DND-41 (cell line): Measurements from ENCODE around the gene CCDC192.
"Not testable (repeated sequence)": the region's sequence is repeated elsewhere in the genome, so short reads cannot be mapped to it uniquely, and the experiment has no call there.

Experiments
- ATAC-seq: fragments of 200-7000 bp; cut with Tn5 transposase; 3 replicates; pipeline ENCODE4 v1.9.1; 2021; ENCODE audit warnings: low read depth; ENCODE audit not compliant: insufficient read depth
- DNase-seq: peaks from one replicate; pipeline ENCODE4 v3.0.0-alpha.2; 2020
- H2AFZ ChIP-seq: 2 replicates; pipeline ENCODE4 v1.6.0; 2012; ENCODE audit warnings: low read depth, low read length
- H3K27ac ChIP-seq: 2 replicates; pipeline ENCODE4 v1.5.1; 2012; ENCODE audit warnings: low read length, inconsistent platforms
- H3K27me3 ChIP-seq: fragments of 200-600 bp; sonication (generic); 2 replicates; pipeline ENCODE4 v1.6.0; 2012; ENCODE audit warnings: low read length, mild to moderate bottlenecking, inconsistent platforms; ENCODE audit not compliant: insufficient read depth, poor library complexity
- H3K36me3 ChIP-seq: 2 replicates; pipeline ENCODE4 v1.5.1; 2012; ENCODE audit warnings: low read length, inconsistent platforms; ENCODE audit not compliant: insufficient read depth
- H3K4me1 ChIP-seq: 2 replicates; pipeline ENCODE4 v1.5.1; 2012; ENCODE audit warnings: mild to moderate bottlenecking, low read length; ENCODE audit not compliant: insufficient read depth
- H3K4me2 ChIP-seq: 2 replicates; pipeline ENCODE4 v1.6.0; 2012; ENCODE audit warnings: mild to moderate bottlenecking, moderate library complexity, low read length, inconsistent platforms; ENCODE audit not compliant: insufficient read depth
- H3K4me3 ChIP-seq, 2 experiments: fragments of 200-600 bp in 1 of 2; shearing (Covaris generic) in 1 of 2; 2 replicates each; pipeline ENCODE4 v1.5.1; 2012 to 2016; ENCODE audit warnings: inconsistent platforms in 2 of 2, low read length in 2 of 2, mild to moderate bottlenecking in 2 of 2, low read depth in 1 of 2, moderate library complexity in 1 of 2
- H3K79me2 ChIP-seq: 2 replicates; pipeline ENCODE4 v1.6.0; 2012; ENCODE audit warnings: low read length, inconsistent platforms; ENCODE audit not compliant: insufficient read depth
- H3K9ac ChIP-seq: 2 replicates; pipeline ENCODE4 v1.6.0; 2012; ENCODE audit warnings: low read depth, mild to moderate bottlenecking, inconsistent platforms, low read length, moderate library complexity
- H3K9me3 ChIP-seq: 2 replicates; pipeline ENCODE4 v1.5.1; 2012; ENCODE audit warnings: low read length, moderate library complexity, mild to moderate bottlenecking, inconsistent platforms; ENCODE audit not compliant: insufficient read depth, severe bottlenecking
- H4K20me1 ChIP-seq: 2 replicates; pipeline ENCODE4 v1.6.0; 2012; ENCODE audit warnings: low read length; ENCODE audit not compliant: insufficient read depth
- CTCF ChIP-seq: IDR thresholded peaks from 2 replicates; pipeline ENCODE4 v1.5.1; 2012; ENCODE audit warnings: borderline replicate concordance, low read length, moderate library complexity, mild to moderate bottlenecking; ENCODE audit not compliant: poor library complexity, severe bottlenecking; ENCODE audit errors: extremely low read depth
- EZH2 ChIP-seq: IDR thresholded peaks from 3 replicates; pipeline ENCODE4 v1.6.1; 2012; ENCODE audit warnings: borderline replicate concordance, low read depth, mild to moderate bottlenecking, moderate library complexity, low read length, inconsistent platforms; ENCODE audit not compliant: severe bottlenecking

CCDC192 gene

GRCh38 chr5:127671218-127671617 is 32.0 kb upstream of the CCDC192 start:
- Histone ChIP-seq H3K4me1 (no peaks in the 10 kb centered on the region), H3K79me2 (no peaks in the 10 kb centered on the region), H3K27me3 (no peaks in the 10 kb centered on the region), H3K9me3 (no peaks in the 10 kb centered on the region), H2AFZ (no peak overlapping the region), H3K36me3 (no peaks in the 10 kb centered on the region), H3K4me2 (no peak overlapping the region), H4K20me1 (no peaks in the 10 kb centered on the region), H3K4me3 (no peak overlapping the region), H3K27ac (no peak overlapping the region), H3K9ac (no peak overlapping the region)
- DNase-seq (no peak), ATAC-seq (no peak)
- TF ChIP-seq EZH2 (no peak), CTCF (no peak)

GRCh38 chr5:127673117-127673800 is 29.9 kb upstream of the CCDC192 start:
- Histone ChIP-seq H3K9ac (no peak overlapping the region), H3K4me3 (no peak overlapping the region), H2AFZ (no peak overlapping the region), H3K27me3 (no peaks in the 10 kb centered on the region), H3K9me3 (no peaks in the 10 kb centered on the region), H4K20me1 (no peaks in the 10 kb centered on the region), H3K4me2 (no peak overlapping the region), H3K36me3 (no peaks in the 10 kb centered on the region), H3K4me1 (no peaks in the 10 kb centered on the region), H3K27ac (no peak overlapping the region), H3K79me2 (no peaks in the 10 kb centered on the region)
- ATAC-seq = no peak
- TF ChIP-seq EZH2 (no peak), CTCF (no peak)
- DNase-seq = no peak

GRCh38 chr5:127676951-127677350 is 26.2 kb upstream of the CCDC192 start:
- not testable (repeated sequence) for H3K4me1 ChIP-seq, H3K36me3 ChIP-seq, H3K27me3 ChIP-seq, H4K20me1 ChIP-seq, H3K9ac ChIP-seq, H3K4me2 ChIP-seq, H3K79me2 ChIP-seq, H3K27ac ChIP-seq, H3K4me3 ChIP-seq, H3K9me3 ChIP-seq, DNase-seq, H2AFZ ChIP-seq, ATAC-seq

GRCh38 chr5:127679691-127680330 is 23.4 kb upstream of the CCDC192 start:
- not testable (repeated sequence) for DNase-seq, H3K27me3 ChIP-seq, H3K79me2 ChIP-seq, ATAC-seq, H3K4me1 ChIP-seq, H3K9ac ChIP-seq, H3K9me3 ChIP-seq, H4K20me1 ChIP-seq, H3K27ac ChIP-seq, H2AFZ ChIP-seq, H3K4me2 ChIP-seq, H3K36me3 ChIP-seq, H3K4me3 ChIP-seq
